Measurements from ENCODE around the gene GSTP1. TPM values are rescaled to one million over a fixed set of nuclear protein-coding genes. Genes with fewer than 3 reads are reported as not detected.
A peak's percentile ranks its signal among the peaks of the same experiment; 100 is the strongest.

The GSTP1 gene
- total RNA-seq, 1 donor from 2014 or later, result 436 TPM

- Histone ChIP-seq H3K9me3 (ENCODE audit: low read depth) (no peaks in the 10 kb centered on the region), H4K20me1 (ENCODE audit: low read depth) (peaks cover 13% of the 10 kb centered on the region), H3K4me3 (no peak overlapping the region), H3K9ac (no peak overlapping the region), H3F3A (ENCODE audit: low read depth) (peaks cover 72% of the 10 kb centered on the region), H2AFZ (replicated peaks) (no peak overlapping the region), H3K27me3 (no peaks in the 10 kb centered on the region), H3K79me2 (ENCODE audit: low read depth) (peaks cover 10% of the 10 kb centered on the region), H3K27ac (peak overlapping the region; percentile 26), H3K4me1 (peaks cover 8% of the 10 kb centered on the region), H3K36me3 (no peaks in the 10 kb centered on the region), H3K4me2 (no peak overlapping the region)
- TF ChIP-seq EZH2phosphoT487 (IDR thresholded peaks at IDR 0.05), result no peak
- TF ChIP-seq EZH2 (IDR thresholded peaks at IDR 0.05), result no peak
- no peak for TF ChIP-seq CTCF (IDR thresholded peaks at IDR 0.05)
- H3K27ac Mint-ChIP-seq, result peak overlapping the region; percentile 14
- H3K36me3 Mint-ChIP-seq, result peaks cover 16% of the 10 kb centered on the region
- H3K9me3 Mint-ChIP-seq, result peaks cover 2% of the 10 kb centered on the region
- no peak for DNase-seq (ENCODE audit: low spot score)
- peaks cover 18% of the 10 kb centered on the region for H3K4me1 Mint-ChIP-seq
- no peak overlapping the region for H3K4me3 Mint-ChIP-seq
- peaks cover 7% of the 10 kb centered on the region for H3K27me3 Mint-ChIP-seq (ENCODE audit: insufficient read depth, low read depth)
Measured at GRCh38 chr11:67626970-67627369, 43.4 kb downstream of the GSTP1 start.

GRCh38 chr11:67627441-67627811 is 43.8 kb downstream of the GSTP1 start:
- Histone ChIP-seq H3K36me3 (no peaks in the 10 kb centered on the region), H3K9me3 (ENCODE audit: low read depth) (no peaks in the 10 kb centered on the region), H3K4me2 (no peak overlapping the region), H3F3A (ENCODE audit: low read depth) (peaks cover 70% of the 10 kb centered on the region), H4K20me1 (ENCODE audit: low read depth) (peaks cover 10% of the 10 kb centered on the region), H3K79me2 (ENCODE audit: low read depth) (peaks cover 7% of the 10 kb centered on the region), H3K27ac (peak overlapping the region; percentile 63), H3K4me1 (peaks cover 8% of the 10 kb centered on the region), H3K4me3 (no peak overlapping the region), H3K9ac (no peak overlapping the region), H3K27me3 (no peaks in the 10 kb centered on the region), H2AFZ (replicated peaks) (no peak overlapping the region)
- peaks cover 16% of the 10 kb centered on the region for H3K36me3 Mint-ChIP-seq
- no peak overlapping the region for H3K27ac Mint-ChIP-seq
- H3K4me1 Mint-ChIP-seq, result peaks cover 17% of the 10 kb centered on the region
- DNase-seq (ENCODE audit: low spot score), result no peak
- H3K9me3 Mint-ChIP-seq, result peaks cover 2% of the 10 kb centered on the region
- H3K4me3 Mint-ChIP-seq, result no peak overlapping the region
- TF ChIP-seq EZH2phosphoT487 (IDR thresholded peaks at IDR 0.05) (no peak), CTCF (IDR thresholded peaks at IDR 0.05) (no peak), EZH2 (IDR thresholded peaks at IDR 0.05) (no peak)
- H3K27me3 Mint-ChIP-seq (ENCODE audit: insufficient read depth, low read depth), result peaks cover 7% of the 10 kb centered on the region

GRCh38 chr11:67627812-67628624 is 44.4 kb downstream of the GSTP1 start:
- H3F3A ChIP-seq (ENCODE audit: low read depth), result peaks cover 65% of the 10 kb centered on the region
- no peak for DNase-seq (ENCODE audit: low spot score)
- peaks cover 4% of the 10 kb centered on the region for H4K20me1 ChIP-seq (ENCODE audit: low read depth)
- H3K9ac ChIP-seq, result no peak overlapping the region
- no peak overlapping the region for H2AFZ ChIP-seq (replicated peaks)
- H3K79me2 ChIP-seq (ENCODE audit: low read depth), result peaks cover 1% of the 10 kb centered on the region
- H3K4me2 ChIP-seq, result no peak overlapping the region
- peak overlapping the region; percentile 69 for H3K27ac Mint-ChIP-seq
- H3K36me3 ChIP-seq, result no peaks in the 10 kb centered on the region
- peaks cover 7% of the 10 kb centered on the region for H3K27me3 Mint-ChIP-seq (ENCODE audit: insufficient read depth, low read depth)
- peaks cover 2% of the 10 kb centered on the region for H3K9me3 Mint-ChIP-seq
- no peaks in the 10 kb centered on the region for H3K9me3 ChIP-seq (ENCODE audit: low read depth)
- H3K4me3 ChIP-seq, result no peak overlapping the region
- TF ChIP-seq EZH2 (IDR thresholded peaks at IDR 0.05) (no peak), EZH2phosphoT487 (IDR thresholded peaks at IDR 0.05) (no peak), CTCF (IDR thresholded peaks at IDR 0.05) (no peak)
- H3K4me1 Mint-ChIP-seq, result peaks cover 14% of the 10 kb centered on the region
- peaks cover 8% of the 10 kb centered on the region for H3K4me1 ChIP-seq
- peak overlapping the region; percentile 64 for H3K4me3 Mint-ChIP-seq
- H3K36me3 Mint-ChIP-seq, result peaks cover 16% of the 10 kb centered on the region
- H3K27me3 ChIP-seq, result no peaks in the 10 kb centered on the region
- peak overlapping the region; percentile 63 for H3K27ac ChIP-seq

All from neural progenitor cell (in vitro differentiated cells).